SK-N-DZ (cell line): ENCODE data around the gene PPARG.
"Not testable (repeated sequence)": the region's sequence is repeated elsewhere in the genome, so short reads cannot be mapped to it uniquely, and the experiment has no call there.

Source experiments
- DNase-seq: peaks from one replicate; pipeline ENCODE4 v3.0.0-alpha.2; 2015; ENCODE audit warnings: low spot score

The PPARG gene

DNA sequence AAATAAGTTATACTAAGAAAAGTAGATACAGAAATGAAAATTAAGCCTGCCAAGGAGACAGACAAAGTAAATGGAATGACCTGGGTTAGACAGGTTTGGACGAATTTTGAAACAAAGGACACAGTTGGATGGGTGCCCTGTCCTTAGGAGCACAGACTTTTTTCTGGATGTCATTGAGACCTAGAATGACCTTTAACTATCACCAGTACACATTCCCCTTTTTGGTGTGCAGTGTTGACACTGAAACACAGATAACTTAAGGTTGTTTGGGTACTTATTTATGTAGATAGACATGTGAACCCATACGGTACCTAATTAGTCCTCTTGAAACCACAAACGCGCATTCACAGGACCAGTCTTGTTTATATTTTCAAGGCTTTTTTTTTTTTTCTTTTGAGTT is 86.7 kb downstream of the PPARG start:
- no peak for DNase-seq

DNA sequence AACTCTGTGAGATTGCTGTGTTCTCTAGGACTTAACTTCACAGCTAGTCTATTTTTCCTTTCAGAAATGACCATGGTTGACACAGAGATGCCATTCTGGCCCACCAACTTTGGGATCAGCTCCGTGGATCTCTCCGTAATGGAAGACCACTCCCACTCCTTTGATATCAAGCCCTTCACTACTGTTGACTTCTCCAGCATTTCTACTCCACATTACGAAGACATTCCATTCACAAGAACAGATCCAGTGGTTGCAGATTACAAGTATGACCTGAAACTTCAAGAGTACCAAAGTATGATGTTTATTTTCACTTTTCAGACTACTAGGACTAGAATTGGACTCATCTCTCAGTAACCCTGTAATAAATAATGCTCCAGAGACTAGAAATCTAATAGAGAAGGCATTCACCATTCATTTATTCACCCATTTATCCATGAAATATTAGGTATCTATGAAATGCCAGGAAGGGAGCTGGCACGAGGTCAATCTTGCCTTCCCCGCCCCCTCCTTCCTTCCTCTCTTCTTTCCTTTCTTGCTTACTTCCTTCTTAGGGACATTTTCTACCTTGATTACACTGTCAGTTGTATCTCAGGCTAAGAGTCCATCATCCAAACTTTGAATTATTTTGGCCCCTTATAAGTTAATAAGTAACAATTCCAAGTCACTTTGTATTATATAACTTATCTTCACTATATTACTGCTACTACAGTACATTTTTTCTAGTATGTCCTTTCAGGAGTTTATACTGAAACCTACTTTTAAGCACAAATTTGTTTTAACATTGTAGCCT is 91.0 kb downstream of the PPARG start:
- DNase-seq = no peak

GRCh38 chr3:12380461-12380860 is 91.6 kb downstream of the PPARG start:
- no peak for DNase-seq

DNA sequence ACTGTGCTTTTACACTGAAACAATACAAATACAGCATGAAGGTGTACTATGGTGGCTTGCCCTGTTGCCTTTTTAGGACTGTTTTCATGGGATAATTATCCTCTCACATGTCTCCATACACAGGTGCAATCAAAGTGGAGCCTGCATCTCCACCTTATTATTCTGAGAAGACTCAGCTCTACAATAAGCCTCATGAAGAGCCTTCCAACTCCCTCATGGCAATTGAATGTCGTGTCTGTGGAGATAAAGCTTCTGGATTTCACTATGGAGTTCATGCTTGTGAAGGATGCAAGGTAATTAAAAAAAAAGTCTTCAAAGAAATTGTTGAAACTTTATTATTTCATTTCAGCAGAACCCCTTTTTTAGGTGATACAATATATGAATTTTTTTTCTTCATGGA is 92.3 kb downstream of the PPARG start:
- no peak for DNase-seq

- DNase-seq = no peak
Observed at GRCh38 chr3:12383218-12383617, 94.3 kb downstream of the PPARG start.

DNA sequence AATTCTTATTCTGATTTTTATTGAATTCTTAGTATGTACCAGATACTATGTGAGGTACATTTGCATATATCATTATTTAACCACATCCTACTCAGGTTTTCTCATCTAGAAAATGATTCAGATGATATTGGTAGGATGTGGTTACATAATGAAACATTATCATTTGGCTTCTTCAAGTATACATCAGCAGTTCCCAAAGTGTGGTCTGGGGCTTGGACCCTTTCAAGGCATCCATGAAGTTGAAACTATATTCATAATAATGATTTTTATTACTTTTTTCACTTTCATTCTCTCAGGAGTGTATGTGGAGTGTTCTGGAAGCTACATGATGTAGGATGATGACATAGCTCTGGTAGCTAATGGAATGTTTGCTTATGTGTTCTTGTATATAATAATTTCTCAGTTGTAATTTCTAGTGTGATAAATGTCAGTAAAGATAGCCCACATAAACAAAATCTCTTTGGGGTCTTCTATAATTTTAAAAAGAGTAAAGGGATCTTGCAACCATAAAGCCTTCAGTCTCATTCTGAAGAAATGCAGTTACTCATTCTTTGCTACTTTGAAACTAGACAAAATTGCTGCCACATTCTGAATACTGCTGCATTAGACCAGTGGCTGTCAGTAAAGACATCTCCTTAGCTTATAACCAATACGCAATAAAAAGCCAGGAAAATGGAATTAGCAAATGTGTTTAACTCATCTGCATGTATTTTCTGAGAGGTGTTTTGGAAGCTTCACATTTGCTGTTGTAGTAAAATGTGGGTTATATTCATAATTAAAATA is 95.8 kb downstream of the PPARG start:
- no peak for DNase-seq

DNA sequence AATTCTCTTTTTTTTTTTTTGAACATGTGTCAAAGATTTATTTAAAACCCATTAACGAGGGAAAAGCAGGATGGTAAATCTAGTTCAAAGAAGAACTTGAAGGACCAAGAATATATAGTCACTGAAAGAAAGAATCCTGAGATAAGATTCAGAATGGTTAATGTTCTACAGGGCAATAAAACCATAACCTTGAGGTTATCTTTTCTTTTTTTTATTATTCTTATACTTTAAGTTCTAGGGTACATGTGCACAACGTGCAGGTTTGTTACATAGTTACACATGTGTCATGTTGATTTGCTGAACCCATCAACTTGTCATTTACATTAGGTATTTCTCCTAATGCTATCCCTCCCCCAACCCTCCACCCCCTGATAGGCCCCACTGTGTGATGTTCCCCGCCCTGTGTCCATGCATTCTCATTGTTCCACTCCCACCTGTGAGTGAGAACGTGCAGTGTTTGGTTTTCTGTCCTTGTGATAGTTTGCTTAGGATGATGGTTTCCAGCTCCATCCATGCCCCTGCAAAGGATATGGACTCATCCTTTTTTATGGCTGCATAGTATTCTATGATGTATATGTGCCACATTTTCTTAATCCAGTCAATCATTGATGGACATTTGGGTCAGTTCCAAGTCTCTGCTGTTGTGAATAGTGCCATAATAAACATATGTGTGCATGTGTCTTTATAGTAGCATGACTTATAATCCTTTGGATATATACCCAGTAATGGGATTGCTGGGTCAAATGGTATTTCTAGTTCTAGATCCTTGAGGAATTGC is 97.8 kb downstream of the PPARG start:
- DNase-seq = not testable (repeated sequence)

- DNase-seq = no peak
Observed at GRCh38 chr3:12388185-12388584, 99.3 kb downstream of the PPARG start.

GRCh38 chr3:12392101-12392878 is 103.4 kb downstream of the PPARG start:
- no peak for DNase-seq

DNA sequence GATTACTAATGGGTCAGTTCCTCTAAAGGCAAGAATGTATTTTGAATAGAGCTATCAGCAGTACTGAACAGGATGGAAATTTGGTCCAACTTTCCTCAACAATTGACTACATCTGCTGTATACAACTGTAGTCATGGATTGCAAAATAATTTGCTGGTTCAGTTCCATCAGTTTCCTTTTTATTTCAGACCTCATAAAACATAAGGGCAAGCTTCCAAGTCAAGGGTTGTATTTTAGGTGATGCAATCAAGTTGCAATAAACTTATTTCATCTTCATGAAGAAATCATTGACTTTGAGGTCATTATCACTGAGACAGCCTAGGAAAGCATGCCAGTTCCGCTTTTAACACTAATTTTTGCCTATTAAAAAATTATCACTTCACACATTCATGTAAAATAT is 105.0 kb downstream of the PPARG start:
- no peak for DNase-seq

DNA sequence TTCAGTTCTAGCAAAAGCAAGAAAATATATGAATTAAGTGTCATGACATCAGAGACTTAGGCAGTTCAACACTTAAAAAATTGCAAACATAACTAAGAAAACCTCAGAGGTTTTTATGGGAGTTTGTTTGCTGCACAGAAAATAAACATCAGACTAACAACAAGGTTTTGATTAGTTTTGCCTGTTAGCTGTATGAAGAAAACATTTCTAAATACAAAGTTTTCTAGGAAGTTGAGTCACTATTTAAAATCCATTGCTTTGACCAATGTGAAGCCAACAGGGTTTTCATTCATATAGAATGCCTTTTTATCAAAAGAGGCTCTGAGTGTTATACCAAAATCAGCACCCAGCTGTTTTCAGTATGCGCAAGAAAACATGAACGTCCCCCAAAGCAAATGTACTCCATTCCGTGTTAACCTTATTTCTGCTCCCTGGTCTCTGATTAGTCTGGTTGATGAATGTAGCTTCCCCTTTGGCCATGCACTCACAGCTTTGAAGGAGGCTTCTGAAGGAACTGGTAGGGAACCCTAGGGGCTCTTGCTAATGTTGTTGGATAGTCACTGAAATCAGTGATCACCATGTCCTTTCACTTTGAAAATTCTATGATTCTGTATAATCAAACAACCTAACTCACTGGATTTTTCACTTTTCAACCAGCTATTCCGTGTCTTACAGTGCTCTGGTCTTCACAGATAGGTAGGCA is 105.8 kb downstream of the PPARG start:
- DNase-seq = no peak

- DNase-seq = no peak
Observed at GRCh38 chr3:12395349-12396012, 106.6 kb downstream of the PPARG start.

- DNase-seq = no peak
Observed at GRCh38 chr3:12396471-12396870, 107.6 kb downstream of the PPARG start.

- no peak for DNase-seq
Observed at GRCh38 chr3:12399226-12399625, 110.4 kb downstream of the PPARG start.

- DNase-seq = no peak
Observed at GRCh38 chr3:12400616-12401194, 111.8 kb downstream of the PPARG start.

GRCh38 chr3:12401208-12401607 is 112.3 kb downstream of the PPARG start:
- DNase-seq = no peak

DNA sequence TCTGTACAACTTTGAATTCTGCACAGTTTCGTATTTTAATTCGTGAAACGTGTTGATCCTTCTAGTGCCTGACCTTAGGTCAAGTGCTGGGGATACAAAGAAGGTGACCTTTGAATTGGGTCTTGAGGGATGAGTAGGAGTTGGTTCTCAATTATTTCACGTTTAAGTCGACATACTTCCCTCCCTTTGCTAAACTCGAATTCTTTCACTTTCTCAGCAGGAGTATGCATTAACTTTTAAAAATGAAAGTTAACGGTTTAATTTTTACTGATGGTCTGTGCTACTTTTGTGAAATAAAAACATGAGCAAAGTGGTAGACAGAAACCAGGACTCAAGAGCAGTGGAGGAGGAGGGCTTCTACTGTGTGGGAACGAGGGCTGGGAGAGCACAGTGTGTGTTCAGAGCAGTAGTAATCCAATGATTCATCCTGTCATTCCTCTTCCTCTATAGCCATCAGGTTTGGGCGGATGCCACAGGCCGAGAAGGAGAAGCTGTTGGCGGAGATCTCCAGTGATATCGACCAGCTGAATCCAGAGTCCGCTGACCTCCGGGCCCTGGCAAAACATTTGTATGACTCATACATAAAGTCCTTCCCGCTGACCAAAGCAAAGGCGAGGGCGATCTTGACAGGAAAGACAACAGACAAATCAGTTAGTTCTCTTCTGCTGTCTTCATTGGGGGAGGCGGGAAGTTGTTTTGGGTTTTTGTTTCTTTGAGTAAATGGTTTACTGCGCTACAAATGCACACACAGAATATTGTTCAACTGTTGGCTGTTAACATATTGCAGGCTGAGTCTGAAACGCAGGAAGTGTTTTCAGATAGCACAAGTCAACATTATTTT is 116.8 kb downstream of the PPARG start:
- no peak for DNase-seq

DNA sequence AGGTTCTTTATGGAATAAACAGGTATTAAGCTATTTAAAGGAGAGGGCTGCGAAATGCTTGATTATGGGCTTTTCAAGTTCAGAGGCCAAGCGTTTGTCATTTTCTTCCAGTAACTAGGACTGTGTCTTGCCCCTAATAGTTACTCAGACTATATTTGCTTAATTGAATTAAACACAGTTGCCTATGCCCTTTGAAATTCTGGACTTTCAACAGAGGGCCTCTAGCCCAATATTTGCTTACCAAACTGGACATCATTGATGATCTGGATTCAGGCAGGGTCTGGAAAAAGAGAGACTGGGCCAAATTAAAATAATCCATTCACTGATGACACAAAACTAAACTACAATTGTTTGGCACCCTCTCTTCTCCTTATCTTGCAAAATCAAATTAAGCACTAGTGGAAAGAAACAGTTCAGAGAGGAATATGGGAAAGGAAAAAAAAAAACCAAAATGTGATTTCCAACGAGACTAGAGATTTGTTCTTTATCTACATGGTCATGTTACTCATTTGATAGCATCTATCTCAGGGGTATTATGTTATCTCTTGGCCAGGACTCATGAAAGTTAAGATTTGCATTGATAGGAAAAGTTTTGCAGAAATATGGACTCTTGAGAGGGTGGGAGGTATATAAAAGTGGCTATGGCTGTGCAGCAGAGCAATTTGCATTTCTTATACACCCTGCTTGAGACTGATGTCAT is 120.3 kb downstream of the PPARG start:
- DNase-seq = no peak
